NT2/D1 (cell line): ENCODE data around the gene NIM1K.
"Not testable (repeated sequence)": the region's sequence is repeated elsewhere in the genome, so short reads cannot be mapped to it uniquely, and the experiment has no call there.

Source experiments
- SUZ12 ChIP-seq: IDR thresholded peaks from 2 replicates; pipeline ENCODE4 v1.6.1; 2011; ENCODE audit not compliant: insufficient read length, insufficient read depth; ENCODE audit errors: extremely low read depth
- YY1 ChIP-seq: IDR thresholded peaks from 2 replicates; pipeline ENCODE4 v1.6.1; 2011; ENCODE audit not compliant: insufficient read length, insufficient read depth
- ZNF274 ChIP-seq: IDR thresholded peaks from 2 replicates; pipeline ENCODE4 v1.6.1; 2011; ENCODE audit warnings: mild to moderate bottlenecking, low read depth, low read length

DNA sequence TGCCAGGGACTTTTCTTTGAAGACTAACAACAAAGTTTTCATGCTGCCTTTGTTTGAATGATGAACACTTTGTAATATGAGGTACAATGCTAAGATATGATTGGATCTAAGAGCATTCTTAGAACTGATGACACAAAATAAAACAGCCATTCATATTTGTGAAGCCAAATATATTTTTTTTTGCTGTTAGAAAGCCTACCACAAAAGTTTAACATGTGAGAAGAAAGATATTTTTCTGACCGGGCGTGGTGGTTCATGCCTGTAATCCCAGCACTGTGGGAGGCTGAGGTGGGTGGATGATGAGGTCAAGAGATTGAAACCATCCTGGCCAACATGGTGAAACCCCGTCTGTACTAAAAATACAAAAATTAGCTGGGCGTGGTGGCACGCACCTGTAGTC is 9.4 kb downstream of the NIM1K start:
- TF ChIP-seq SUZ12, ZNF274, YY1: not testable (repeated sequence)
